MCF 10A (cell line): ENCODE data around the gene SHTN1. TPM values are rescaled to one million over a fixed set of nuclear protein-coding genes. Genes with fewer than 3 reads are reported as not detected.

Experiments
- BruUV-seq: library from RNA; stranded (reverse); fragments of 400-500 nt; replicated peaks from 2 replicates; lab custom pipeline; 2021; lab: Mats Ljungman, UMichigan
- CTCF ChIA-PET: fragments of 300-600 bp; sonication (Branson Sonifier 250); formaldehyde crosslinking; extraction: SDS; loops from one replicate; lab custom pipeline; 2021; ENCODE audit warnings: antibody characterized with exemption, inconsistent platforms; lab: Yijun Ruan, JAX
- POLR2A ChIA-PET: fragments of 300-600, 350-650 bp; sonication (Branson Sonifier 250); formaldehyde crosslinking; extraction: SDS; loops from one replicate; lab custom pipeline; 2020; ENCODE audit warnings: antibody characterized with exemption, inconsistent platforms; lab: Yijun Ruan, JAX
- DNase-seq: peaks from one replicate; pipeline ENCODE4 v3.0.0-alpha.2; 2018; ENCODE audit not compliant: unreplicated experiment
- H3K27ac Mint-ChIP-seq: one replicate; pipeline ENCODE4 v1.8.0; 2022; ENCODE audit warnings: mild to moderate bottlenecking, low read depth, mixed read lengths; ENCODE audit not compliant: unreplicated experiment
- H3K27me3 Mint-ChIP-seq: one replicate; pipeline ENCODE4 v1.8.0; 2022; ENCODE audit warnings: mixed read lengths; ENCODE audit not compliant: insufficient read depth, unreplicated experiment
- H3K36me3 Mint-ChIP-seq: one replicate; pipeline ENCODE4 v1.8.0; 2022; ENCODE audit warnings: mild to moderate bottlenecking, moderate library complexity, mixed read lengths; ENCODE audit not compliant: insufficient read depth, unreplicated experiment
- H3K4me1 Mint-ChIP-seq: one replicate; pipeline ENCODE4 v1.8.0; 2022; ENCODE audit warnings: mixed read lengths; ENCODE audit not compliant: insufficient read depth, unreplicated experiment
- H3K4me3 Mint-ChIP-seq: one replicate; pipeline ENCODE4 v1.8.0; 2022; ENCODE audit warnings: mild to moderate bottlenecking, moderate library complexity, mixed read lengths; ENCODE audit not compliant: unreplicated experiment
- H3K9me3 Mint-ChIP-seq: one replicate; pipeline ENCODE4 v1.8.0; 2022; ENCODE audit warnings: mixed read lengths; ENCODE audit not compliant: unreplicated experiment
- intact Hi-C: fragments of 100-400 bp; cut with micrococcal nuclease; formaldehyde crosslinking; loops from 2 replicates; pipeline ENCODE4 v1.14.1; 2022
- total RNA-seq: library from RNA; stranded (reverse); gene quantifications from 2 replicates; pipeline ENCODE4 v1.2.3, GENCODE V29; 2022
- TF ChIP-seq, protein P1 (sequence below): fragments of 200-600 bp; IDR thresholded peaks from one replicate; pipeline ENCODE4 v1.8.0; 2022; ENCODE audit warnings: antibody characterized with exemption, mild to moderate bottlenecking; ENCODE audit not compliant: unreplicated experiment

SHTN1 gene
- total RNA-seq, 1 experiment from 2014 or later: 39.2 TPM

- Mint-ChIP-seq H3K4me3 (no peak overlapping the region), H3K9me3 (no peaks in the 10 kb centered on the region), H3K27ac (no peak overlapping the region), H3K36me3 (no peaks in the 10 kb centered on the region), H3K4me1 (no peaks in the 10 kb centered on the region), H3K27me3 (no peaks in the 10 kb centered on the region)
- POLR2A ChIA-PET: interaction anchor here (1.3 kb wide), 1 partner anchor 10 kb away, joined by 3 read pairs; the partner anchor contains the start of gene SHTN1
- BruUV-seq: no TSS peak
- intact Hi-C loops: no loop called here
- TF ChIP-seq, protein P1, sequence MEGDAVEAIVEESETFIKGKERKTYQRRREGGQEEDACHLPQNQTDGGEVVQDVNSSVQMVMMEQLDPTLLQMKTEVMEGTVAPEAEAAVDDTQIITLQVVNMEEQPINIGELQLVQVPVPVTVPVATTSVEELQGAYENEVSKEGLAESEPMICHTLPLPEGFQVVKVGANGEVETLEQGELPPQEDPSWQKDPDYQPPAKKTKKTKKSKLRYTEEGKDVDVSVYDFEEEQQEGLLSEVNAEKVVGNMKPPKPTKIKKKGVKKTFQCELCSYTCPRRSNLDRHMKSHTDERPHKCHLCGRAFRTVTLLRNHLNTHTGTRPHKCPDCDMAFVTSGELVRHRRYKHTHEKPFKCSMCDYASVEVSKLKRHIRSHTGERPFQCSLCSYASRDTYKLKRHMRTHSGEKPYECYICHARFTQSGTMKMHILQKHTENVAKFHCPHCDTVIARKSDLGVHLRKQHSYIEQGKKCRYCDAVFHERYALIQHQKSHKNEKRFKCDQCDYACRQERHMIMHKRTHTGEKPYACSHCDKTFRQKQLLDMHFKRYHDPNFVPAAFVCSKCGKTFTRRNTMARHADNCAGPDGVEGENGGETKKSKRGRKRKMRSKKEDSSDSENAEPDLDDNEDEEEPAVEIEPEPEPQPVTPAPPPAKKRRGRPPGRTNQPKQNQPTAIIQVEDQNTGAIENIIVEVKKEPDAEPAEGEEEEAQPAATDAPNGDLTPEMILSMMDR: no peak
- CTCF ChIA-PET: interaction anchor here (0.6 kb wide), 1 partner anchor 181 kb away, joined by 3 read pairs; no protein-coding TSS in a partner anchor
- DNase-seq: no peak
Observed at GRCh38 chr10:116994113-116994890, 10.7 kb downstream of the SHTN1 start.

GRCh38 chr10:116993610-116994009 is 11.4 kb downstream of the SHTN1 start:
- H3K9me3 Mint-ChIP-seq: no peaks in the 10 kb centered on the region
- DNase-seq: no peak
- no peaks in the 10 kb centered on the region for H3K4me1 Mint-ChIP-seq
- H3K27me3 Mint-ChIP-seq: no peaks in the 10 kb centered on the region
- CTCF ChIA-PET: interaction anchor here (0.6 kb wide), 1 partner anchor 181 kb away, joined by 3 read pairs; no protein-coding TSS in a partner anchor
- TF ChIP-seq, protein P1: no peak
- no peaks in the 10 kb centered on the region for H3K36me3 Mint-ChIP-seq
- H3K27ac Mint-ChIP-seq: no peak overlapping the region
- BruUV-seq: no TSS peak
- no peak overlapping the region for H3K4me3 Mint-ChIP-seq
- POLR2A ChIA-PET: interaction anchor here (1.3 kb wide), 1 partner anchor 11 kb away, joined by 3 read pairs; the partner anchor contains the start of gene SHTN1
- intact Hi-C loops: no loop called here

- Mint-ChIP-seq H3K4me1 (no peaks in the 10 kb centered on the region), H3K27me3 (no peaks in the 10 kb centered on the region), H3K36me3 (no peaks in the 10 kb centered on the region), H3K9me3 (no peaks in the 10 kb centered on the region), H3K4me3 (no peak overlapping the region), H3K27ac (no peak overlapping the region)
- TF ChIP-seq, protein P1: no peak
- intact Hi-C loops: no loop called here
- ChIA-PET POLR2A (no interaction called here), CTCF (no interaction called here)
- no peak for DNase-seq
- BruUV-seq: no TSS peak
Observed at GRCh38 chr10:116992183-116992582, 12.8 kb downstream of the SHTN1 start.

- CTCF ChIA-PET: interaction anchor here (1.2 kb wide), 1 partner anchor 185 kb away, joined by 5 read pairs; no protein-coding TSS in a partner anchor
- H3K27ac Mint-ChIP-seq: no peak overlapping the region
Observed at GRCh38 chr10:116990276-116990800, 14.6 kb downstream of the SHTN1 start.

More at GRCh38 chr10:116990276-116990800, 14.6 kb downstream of the SHTN1 start:
- DNase-seq: no peak
- Mint-ChIP-seq H3K36me3 (no peaks in the 10 kb centered on the region), H3K27me3 (no peaks in the 10 kb centered on the region), H3K9me3 (no peaks in the 10 kb centered on the region), H3K4me1 (no peaks in the 10 kb centered on the region), H3K4me3 (no peak overlapping the region)
- BruUV-seq: no TSS peak
- POLR2A ChIA-PET: no interaction called here
- TF ChIP-seq, protein P1: no peak
- intact Hi-C loops: no loop called here
